ENCODE data around the gene LTBP2. TPM values are rescaled to one million over a fixed set of nuclear protein-coding genes. Genes with fewer than 3 reads are reported as not detected.

The LTBP2 gene
- polyA plus RNA-seq, 2 of the 4 experiments (the other 2 are of a cell fraction), result 4.9 to 14.4 TPM

DNA sequence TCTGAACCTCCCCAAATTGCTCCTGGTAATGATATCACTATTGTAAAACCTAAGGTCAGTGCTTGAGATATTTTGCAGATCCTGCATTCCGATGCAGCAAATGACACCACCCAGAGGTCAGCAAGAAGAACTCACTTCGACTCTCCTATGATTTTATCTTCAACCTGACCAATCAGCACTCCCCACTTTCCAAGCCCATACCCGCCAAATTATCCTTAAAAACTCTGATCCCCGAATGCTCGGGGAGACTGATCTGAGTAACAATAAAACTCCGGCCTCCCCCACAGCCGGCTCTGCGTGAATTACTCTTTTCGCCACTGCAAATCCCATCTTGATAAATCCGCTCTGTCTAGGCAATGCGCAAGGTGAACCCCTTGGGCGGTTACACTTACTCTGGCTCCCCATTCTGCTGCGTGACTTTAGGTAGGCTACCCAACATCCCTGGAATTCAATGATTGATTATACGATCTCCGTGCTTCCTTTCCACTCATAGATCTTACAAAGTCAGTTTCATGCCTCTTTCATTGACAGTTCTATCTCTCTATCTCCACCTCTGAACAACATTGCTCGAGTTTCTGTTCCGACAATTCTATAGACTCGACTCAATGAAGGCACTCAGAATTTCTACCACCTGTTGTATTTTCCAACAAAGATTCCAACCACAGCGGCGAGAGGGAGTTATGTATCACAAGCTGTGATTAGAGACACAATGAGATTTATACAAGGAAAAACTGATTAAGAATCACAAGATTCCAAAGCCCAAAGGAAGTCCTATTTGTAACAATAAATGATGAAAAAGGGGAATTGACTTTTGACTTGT lies 119.9 kb downstream of the LTBP2 start:
- DNase-seq (ENCODE audit: low read depth in 1 of 2, low spot score in 1 of 2) (peak; percentile 50 to 59), ATAC-seq (no peak), FAIRE-seq (no peak)
- TF ChIP-seq, protein P1, sequence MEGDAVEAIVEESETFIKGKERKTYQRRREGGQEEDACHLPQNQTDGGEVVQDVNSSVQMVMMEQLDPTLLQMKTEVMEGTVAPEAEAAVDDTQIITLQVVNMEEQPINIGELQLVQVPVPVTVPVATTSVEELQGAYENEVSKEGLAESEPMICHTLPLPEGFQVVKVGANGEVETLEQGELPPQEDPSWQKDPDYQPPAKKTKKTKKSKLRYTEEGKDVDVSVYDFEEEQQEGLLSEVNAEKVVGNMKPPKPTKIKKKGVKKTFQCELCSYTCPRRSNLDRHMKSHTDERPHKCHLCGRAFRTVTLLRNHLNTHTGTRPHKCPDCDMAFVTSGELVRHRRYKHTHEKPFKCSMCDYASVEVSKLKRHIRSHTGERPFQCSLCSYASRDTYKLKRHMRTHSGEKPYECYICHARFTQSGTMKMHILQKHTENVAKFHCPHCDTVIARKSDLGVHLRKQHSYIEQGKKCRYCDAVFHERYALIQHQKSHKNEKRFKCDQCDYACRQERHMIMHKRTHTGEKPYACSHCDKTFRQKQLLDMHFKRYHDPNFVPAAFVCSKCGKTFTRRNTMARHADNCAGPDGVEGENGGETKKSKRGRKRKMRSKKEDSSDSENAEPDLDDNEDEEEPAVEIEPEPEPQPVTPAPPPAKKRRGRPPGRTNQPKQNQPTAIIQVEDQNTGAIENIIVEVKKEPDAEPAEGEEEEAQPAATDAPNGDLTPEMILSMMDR (IDR thresholded peaks at IDR 0.05), result peak; percentile 46
- TF ChIP-seq ZC3H11A (IDR thresholded peaks at IDR 0.05), result no peak
- TF ChIP-seq NFE2L2 (conservative IDR thresholded peaks at IDR 0.05; ENCODE audit: low read length), result no peak
- TF ChIP-seq MAFK (IDR thresholded peaks at IDR 0.05; ENCODE audit: partially characterized antibody), result peak; percentile 97
- TF ChIP-seq GATA3 (IDR thresholded peaks at IDR 0.05; ENCODE audit: borderline replicate concordance), result peak; percentile 18; the same call in 1 of the 2 replicates
- peak; percentile 29 to 45; a peak in 4 of 5 replicates for TF ChIP-seq RAD21 (conservative IDR thresholded peaks at IDR 0.05 in 1 of 2, IDR thresholded peaks at IDR 0.05 in 1 of 2)
- peak; percentile 18; the same call in 1 of the 3 replicates for TF ChIP-seq SMC3 (IDR thresholded peaks at IDR 0.05)
- Histone ChIP-seq H3K9me3 (no peaks in the 10 kb centered on the region), H3K4me2 (peak overlapping the region; percentile 93), H3K27ac (peak overlapping the region; percentile 73 to 90; a peak in 5 of 6 replicates), H3K4me1 (peaks cover 42% of the 10 kb centered on the region), H3K4me3 (peak overlapping the region; percentile 82)
- ChIA-PET CTCF (interaction anchor here (0.6 to 5.2 kb wide), 8 partner anchors 10 to 184 kb away, joined by 3 to 33 read pairs (median 4); no protein-coding TSS in a partner anchor), POLR2A (interaction anchor here (1.3 kb wide), 1 partner anchor 35 kb away, joined by 3 read pairs; no protein-coding TSS in a partner anchor)
- 43% methylated on average over 20 of the region's 20 CpGs for WGBS (ENCODE audit: missing lambda C conversion rate)

DNA sequence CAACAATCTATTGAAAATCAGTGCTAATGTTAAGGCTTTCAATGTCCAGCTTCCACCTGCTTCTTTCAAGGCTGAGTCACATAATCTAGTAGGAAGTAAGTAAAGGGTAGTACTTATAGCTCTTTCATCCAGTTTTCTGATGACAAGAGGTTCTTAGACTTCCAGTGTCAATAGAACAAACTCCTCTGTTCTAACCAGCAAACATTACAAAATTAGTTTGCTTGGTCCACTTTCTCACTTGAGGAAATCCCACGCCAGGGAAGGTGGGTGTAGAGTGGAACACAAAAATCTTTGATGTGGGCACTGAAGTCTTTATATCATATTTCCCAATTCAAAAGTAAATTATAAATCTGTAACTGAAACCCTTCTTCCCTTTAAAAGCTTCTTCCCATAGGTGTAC lies 121.6 kb downstream of the LTBP2 start:
- DNase-seq (ENCODE audit: low read depth in 1 of 2, low spot score in 1 of 2) (no peak), FAIRE-seq (no peak), ATAC-seq (no peak)
- 90% methylated on average over 1 of the region's 1 CpG for WGBS (ENCODE audit: missing lambda C conversion rate)
- H3K27ac ChIP-seq, result no peak overlapping the region
- ChIA-PET POLR2A (interaction anchor here (0.6 kb wide), 1 partner anchor 203 kb away, joined by 3 read pairs; no protein-coding TSS in a partner anchor), CTCF (interaction anchor here (1.0 to 5.2 kb wide), 7 partner anchors 10 to 188 kb away, joined by 3 to 33 read pairs (median 6); partner anchors contain the start of gene ABCD4)
- H3K9me3 ChIP-seq, result no peaks in the 10 kb centered on the region
- TF ChIP-seq SREBF2 (IDR thresholded peaks at IDR 0.05), result no peak
- no peak for TF ChIP-seq POLR2AphosphoS2 (conservative IDR thresholded peaks at IDR 0.05; ENCODE audit: low read length)
- TF ChIP-seq, protein P2, sequence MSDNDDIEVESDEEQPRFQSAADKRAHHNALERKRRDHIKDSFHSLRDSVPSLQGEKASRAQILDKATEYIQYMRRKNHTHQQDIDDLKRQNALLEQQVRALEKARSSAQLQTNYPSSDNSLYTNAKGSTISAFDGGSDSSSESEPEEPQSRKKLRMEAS (IDR thresholded peaks at IDR 0.05), result no peak
- TF ChIP-seq SMC3 (IDR thresholded peaks at IDR 0.05), result no peak
- TF ChIP-seq RFX5 (IDR thresholded peaks at IDR 0.05), result no peak
- TF ChIP-seq, protein P3, sequence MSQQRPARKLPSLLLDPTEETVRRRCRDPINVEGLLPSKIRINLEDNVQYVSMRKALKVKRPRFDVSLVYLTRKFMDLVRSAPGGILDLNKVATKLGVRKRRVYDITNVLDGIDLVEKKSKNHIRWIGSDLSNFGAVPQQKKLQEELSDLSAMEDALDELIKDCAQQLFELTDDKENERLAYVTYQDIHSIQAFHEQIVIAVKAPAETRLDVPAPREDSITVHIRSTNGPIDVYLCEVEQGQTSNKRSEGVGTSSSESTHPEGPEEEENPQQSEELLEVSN (IDR thresholded peaks at IDR 0.05; ENCODE audit: borderline replicate concordance, low read depth), result no peak
- no peak for TF ChIP-seq NR3C1 (IDR thresholded peaks at IDR 0.05)
- TF ChIP-seq MAZ (IDR thresholded peaks at IDR 0.05; ENCODE audit: borderline replicate concordance, low read depth, low read length), result no peak
- TF ChIP-seq KDM1A (IDR thresholded peaks at IDR 0.05; ENCODE audit: low read depth), result no peak
- TF ChIP-seq, protein P1 (IDR thresholded peaks at IDR 0.05), result no peak
- TF ChIP-seq, protein P4, sequence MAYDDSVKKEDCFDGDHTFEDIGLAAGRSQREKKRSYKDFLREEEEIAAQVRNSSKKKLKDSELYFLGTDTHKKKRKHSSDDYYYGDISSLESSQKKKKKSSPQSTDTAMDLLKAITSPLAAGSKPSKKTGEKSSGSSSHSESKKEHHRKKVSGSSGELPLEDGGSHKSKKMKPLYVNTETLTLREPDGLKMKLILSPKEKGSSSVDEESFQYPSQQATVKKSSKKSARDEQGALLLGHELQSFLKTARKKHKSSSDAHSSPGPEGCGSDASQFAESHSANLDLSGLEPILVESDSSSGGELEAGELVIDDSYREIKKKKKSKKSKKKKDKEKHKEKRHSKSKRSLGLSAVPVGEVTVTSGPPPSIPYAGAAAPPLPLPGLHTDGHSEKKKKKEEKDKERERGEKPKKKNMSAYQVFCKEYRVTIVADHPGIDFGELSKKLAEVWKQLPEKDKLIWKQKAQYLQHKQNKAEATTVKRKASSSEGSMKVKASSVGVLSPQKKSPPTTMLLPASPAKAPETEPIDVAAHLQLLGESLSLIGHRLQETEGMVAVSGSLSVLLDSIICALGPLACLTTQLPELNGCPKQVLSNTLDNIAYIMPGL (CRISPR knock-in tag; IDR thresholded peaks at IDR 0.05; ENCODE audit: borderline replicate concordance), result no peak
- TF ChIP-seq RNF2 (IDR thresholded peaks at IDR 0.05; ENCODE audit: borderline replicate concordance, low read depth), result no peak
- TF ChIP-seq FOSL2 (IDR thresholded peaks at IDR 0.05), result no peak
- no peak for TF ChIP-seq FOSL2 (CRISPR knock-in tag; IDR thresholded peaks at IDR 0.05)
- no peak for TF ChIP-seq EHMT2 (IDR thresholded peaks at IDR 0.05; ENCODE audit: low read depth)
- TF ChIP-seq, protein P5, sequence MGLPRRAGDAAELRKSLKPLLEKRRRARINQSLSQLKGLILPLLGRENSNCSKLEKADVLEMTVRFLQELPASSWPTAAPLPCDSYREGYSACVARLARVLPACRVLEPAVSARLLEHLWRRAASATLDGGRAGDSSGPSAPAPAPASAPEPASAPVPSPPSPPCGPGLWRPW (IDR thresholded peaks at IDR 0.05), result no peak
- TF ChIP-seq HEYL (CRISPR knock-in tag; IDR thresholded peaks at IDR 0.05), result no peak
- H3K4me3 ChIP-seq, result no peak overlapping the region
- peaks cover 55% of the 10 kb centered on the region for H3K4me1 ChIP-seq
- H3K4me2 ChIP-seq, result no peak overlapping the region
